IPS-NIHi11 (cell line): Measurements from ENCODE around the gene KRAS.

Source experiments
- DNase-seq: peaks from one replicate; pipeline ENCODE4 v3.0.0; 2012; ENCODE audit warnings: mixed read lengths, low spot score

KRAS gene

GRCh38 chr12:25256005-25256404 lies 5.3 kb upstream of the KRAS start:
- DNase-seq, result no peak

GRCh38 chr12:25254271-25254880 lies 3.6 kb upstream of the KRAS start:
- DNase-seq, result no peak

- DNase-seq, result no peak
Measured at GRCh38 chr12:25253371-25254068, 2.8 kb upstream of the KRAS start.

- no peak for DNase-seq
Measured at GRCh38 chr12:25252946-25253345, 2.2 kb upstream of the KRAS start.

GRCh38 chr12:25251769-25252168 lies 1.0 kb upstream of the KRAS start:
- no peak for DNase-seq

GRCh38 chr12:25249931-25250738 lies 594 bp downstream of the KRAS start:
- peak; percentile 42 for DNase-seq

- no peak for DNase-seq
Measured at GRCh38 chr12:25248732-25249131, 2.0 kb downstream of the KRAS start.

- no peak for DNase-seq
Measured at GRCh38 chr12:25248137-25248536, 2.6 kb downstream of the KRAS start.

GRCh38 chr12:25245491-25245890 lies 5.2 kb downstream of the KRAS start:
- no peak for DNase-seq

GRCh38 chr12:25243680-25243990 lies 7.1 kb downstream of the KRAS start:
- DNase-seq, result no peak

GRCh38 chr12:25242981-25243679 lies 7.6 kb downstream of the KRAS start:
- no peak for DNase-seq

GRCh38 chr12:25241167-25242020 lies 9.3 kb downstream of the KRAS start:
- DNase-seq, result peak; percentile 14

GRCh38 chr12:25236626-25237025 lies 14.1 kb downstream of the KRAS start:
- no peak for DNase-seq

- DNase-seq, result no peak
Measured at GRCh38 chr12:25236190-25236589, 14.5 kb downstream of the KRAS start.

- DNase-seq, result no peak
Measured at GRCh38 chr12:25213338-25213737, 37.4 kb downstream of the KRAS start.

GRCh38 chr12:25208554-25208953 lies 42.2 kb downstream of the KRAS start:
- no peak for DNase-seq

- no peak for DNase-seq
Measured at GRCh38 chr12:25207846-25208245, 42.9 kb downstream of the KRAS start.

GRCh38 chr12:25207411-25207810 lies 43.3 kb downstream of the KRAS start:
- DNase-seq, result no peak

- DNase-seq, result no peak
Measured at GRCh38 chr12:25202137-25202536, 48.6 kb downstream of the KRAS start.

- DNase-seq, result no peak
Measured at GRCh38 chr12:25200703-25201102, 50.0 kb downstream of the KRAS start.

GRCh38 chr12:25197608-25198007 lies 53.1 kb downstream of the KRAS start:
- no peak for DNase-seq
